Measurements from ENCODE around the gene CTSW. TPM values are rescaled to one million over a fixed set of nuclear protein-coding genes. Genes with fewer than 3 reads are reported as not detected.

CTSW gene
- total and polyA plus RNA-seq, 2 of the 4 experiments (the other 2 are of a cell fraction): 0.07 to 0.18 TPM

GRCh38 chr11:65842144-65842543 lies 37.5 kb upstream of the CTSW start (continued):
- no peak for TF ChIP-seq USF2 (IDR thresholded peaks at IDR 0.05; ENCODE audit: low read depth, low read length)
- no peak for TF ChIP-seq NFE2L2 (IDR thresholded peaks at IDR 0.05; ENCODE audit: low read depth, low read length)
- TF ChIP-seq CEBPB (IDR thresholded peaks at IDR 0.05; ENCODE audit: low read depth, low read length): no peak

GRCh38 chr11:65843811-65844210 lies 35.8 kb upstream of the CTSW start:
- Histone ChIP-seq H2AFZ (replicated peaks; ENCODE audit: low read length, poor library complexity) (no peak overlapping the region), H3K14ac (replicated peaks; ENCODE audit: low read depth, low read length) (no peak overlapping the region), H3K4me3 (ENCODE audit: insufficient read depth, low read depth, low read length) (no peak overlapping the region), H3K36me3 (ENCODE audit: control insufficient read depth, insufficient read depth, low read length) (no peaks in the 10 kb centered on the region), H3K56ac (ENCODE audit: extremely low read depth, insufficient read depth, low read length) (no peak overlapping the region), H3K4ac (ENCODE audit: low read depth, low read length) (no peak overlapping the region), H3K4me1 (ENCODE audit: control insufficient read depth, insufficient read depth, low read length) (no peaks in the 10 kb centered on the region), H4K8ac (ENCODE audit: low read depth in 2 of 2, low read length in 2 of 2) (no peak overlapping the region), H2BK120ac (ENCODE audit: low read depth, low read length) (no peak overlapping the region), H2AK5ac (ENCODE audit: low read depth, low read length) (no peak overlapping the region), H2BK15ac (ENCODE audit: low read depth, low read length) (no peak overlapping the region), H4K91ac (ENCODE audit: insufficient read depth, low read depth, low read length) (no peak overlapping the region), H3K9me3 (ENCODE audit: control insufficient read depth, insufficient read depth, low read length) (no peaks in the 10 kb centered on the region), H2BK20ac (ENCODE audit: low read depth, low read length) (no peak overlapping the region), H2AK9ac (replicated peaks; ENCODE audit: low read depth, low read length, poor library complexity) (no peak overlapping the region), H3K79me1 (ENCODE audit: low read depth in 1 of 2, low read length in 2 of 2) (no peaks in the 10 kb centered on the region), H4K5ac (ENCODE audit: low read depth, low read length) (no peak overlapping the region), H3K27me3 (ENCODE audit: control insufficient read depth, insufficient read depth, low read length) (no peaks in the 10 kb centered on the region), H3K9me1 (ENCODE audit: insufficient read depth, low read length) (no peaks in the 10 kb centered on the region), H3K4me2 (ENCODE audit: low read depth, low read length) (no peak overlapping the region), H3K23ac (ENCODE audit: low read depth, low read length) (no peak overlapping the region), H3K18ac (ENCODE audit: low read depth, low read length) (no peak overlapping the region), H3K27ac (ENCODE audit: insufficient read depth, low read length) (no peak overlapping the region), H2BK5ac (ENCODE audit: low read depth, low read length, poor library complexity, severe bottlenecking) (no peak overlapping the region), H3K9ac (ENCODE audit: low read depth, low read length) (no peak overlapping the region), H4K20me1 (ENCODE audit: insufficient read depth, low read length) (no peaks in the 10 kb centered on the region)
- no CpG with 5 or more reads among the region's 3 CpGs for WGBS, 2 experiments (ENCODE audit: extremely low coverage in 2 of 2, insufficient read length in 1 of 2)
- intact Hi-C loops (cut with micrococcal nuclease) (no loop called here), dilution Hi-C loops (cut with HindIII; ENCODE audit: low sequenced_read_pairs, unreplicated experiment) (no loop called here), in situ Hi-C loops (cut with MboI; ENCODE audit: low sequenced_read_pairs) (no loop called here)
- no peak for DNase-seq
- ChIA-PET CTCF (no interaction called here), POLR2A (ENCODE audit: unreplicated experiment) (no interaction called here)
- ATAC-seq (ENCODE audit: low read depth): no peak
- BruUV-seq (replicated peaks): no TSS peak
- TF ChIP-seq RFX5 (IDR thresholded peaks at IDR 0.05; ENCODE audit: low read depth, low read length): no peak
- no peak for TF ChIP-seq MAZ (IDR thresholded peaks at IDR 0.05; ENCODE audit: borderline replicate concordance, low read depth, low read length)
- TF ChIP-seq CHD1 (IDR thresholded peaks at IDR 0.05; ENCODE audit: low read depth, low read length): no peak
- no peak for TF ChIP-seq BHLHE40 (IDR thresholded peaks at IDR 0.05; ENCODE audit: low read depth, low read length)
- no peak for TF ChIP-seq MAFK (IDR thresholded peaks at IDR 0.05; ENCODE audit: low read depth, low read length)
- no peak for TF ChIP-seq ELK1 (IDR thresholded peaks at IDR 0.05; ENCODE audit: borderline replicate concordance, low read depth, low read length)
- TF ChIP-seq MXI1 (IDR thresholded peaks at IDR 0.05; ENCODE audit: borderline replicate concordance, low read depth, low read length): no peak
- TF ChIP-seq SMC3 (IDR thresholded peaks at IDR 0.05; ENCODE audit: low read depth, low read length): no peak
- no peak for TF ChIP-seq RAD21 (IDR thresholded peaks at IDR 0.05; ENCODE audit: low read length)
- TF ChIP-seq FOS (IDR thresholded peaks at IDR 0.05; ENCODE audit: low read depth, low read length): no peak
- no peak for TF ChIP-seq RCOR1 (IDR thresholded peaks at IDR 0.05; ENCODE audit: insufficient replicate concordance, low read length)
- no peak for TF ChIP-seq CEBPB (IDR thresholded peaks at IDR 0.05; ENCODE audit: low read depth, low read length)
- TF ChIP-seq POLR2A (IDR thresholded peaks at IDR 0.05; ENCODE audit: low read depth, low read length): no peak
- TF ChIP-seq NFE2L2 (IDR thresholded peaks at IDR 0.05; ENCODE audit: low read depth, low read length): no peak
- TF ChIP-seq USF2 (IDR thresholded peaks at IDR 0.05; ENCODE audit: low read depth, low read length): no peak

All from IMR-90 (cell line).